Lung (tissue), 12 donors: ENCODE measurements around the gene STX1B. TPM values are rescaled to one million over a fixed set of nuclear protein-coding genes. Genes with fewer than 3 reads are reported as not detected.

Source experiments
- ATAC-seq: fragments of 200-7000 bp; cut with Tn5 transposase; one replicate; pipeline ENCODE4 v1.9.1; 2020; ENCODE audit warnings: moderate number of reproducible peaks; ENCODE audit not compliant: insufficient read depth, low FRiP score
- DNase-seq, 3 donors: peaks; one replicate each; pipeline ENCODE4 v3.0.0-alpha.2; 2013 to 2017
- H3K27ac ChIP-seq, 2 donors: one replicate each; pipeline ENCODE4 v1.5.1; 2013; ENCODE audit warnings: mild to moderate bottlenecking in 2 of 2, moderate library complexity in 2 of 2, control low read depth in 1 of 2, inconsistent platforms in 1 of 2, low read depth in 1 of 2, low read length in 1 of 2
- H3K27me3 ChIP-seq, 3 donors: one replicate each; pipeline ENCODE4 v1.5.1; 2013; ENCODE audit warnings: low read length in 2 of 3; ENCODE audit not compliant: control insufficient read depth in 3 of 3, insufficient read depth in 3 of 3
- H3K36me3 ChIP-seq, 4 donors: one replicate each; pipeline ENCODE4 v1.5.1; 2013; ENCODE audit warnings: low read length in 4 of 4, mild to moderate bottlenecking in 1 of 4, moderate library complexity in 1 of 4; ENCODE audit not compliant: control insufficient read depth in 4 of 4, insufficient read depth in 4 of 4
- H3K4me1 ChIP-seq, 5 donors: one replicate each; pipeline ENCODE4 v1.5.1; 2013; ENCODE audit warnings: low read length in 5 of 5, mild to moderate bottlenecking in 2 of 5, moderate library complexity in 1 of 5; ENCODE audit not compliant: control insufficient read depth in 5 of 5, insufficient read depth in 5 of 5
- H3K4me3 ChIP-seq: one replicate; pipeline ENCODE4 v1.5.1; 2013; ENCODE audit warnings: mild to moderate bottlenecking, control low read depth, moderate library complexity
- H3K9ac ChIP-seq, 2 donors: one replicate each; pipeline ENCODE4 v1.5.1; 2013; ENCODE audit warnings: low read length in 2 of 2, control low read depth in 1 of 2; ENCODE audit not compliant: insufficient read depth in 1 of 2
- H3K9me3 ChIP-seq, 4 donors: one replicate each; pipeline ENCODE4 v1.5.1; 2013; ENCODE audit warnings: low read length in 3 of 4, mild to moderate bottlenecking in 1 of 4, moderate library complexity in 1 of 4; ENCODE audit not compliant: control insufficient read depth in 4 of 4, insufficient read depth in 3 of 4
- WGBS, 2 donors: extraction: QIAGEN DNeasy Blood & Tissue Kit; methylation state at CpG; one replicate each; pipeline ENCODE4 v1.1.7; 2013; 5-methylcytosine and 5-hydroxymethylcytosine counted together
- polyA plus RNA-seq, 2 donors: library from polyadenylated mRNA; stranded (reverse); fragments of 200-250 nt; gene quantifications; one replicate each; pipeline ENCODE4 v1.2.1, GENCODE V29; 2013
- total RNA-seq, 2 donors: library from RNA; depleted of rRNA in 1 of 2; stranded (reverse); fragments of >200 nt in 1 of 2; gene quantifications; one replicate each; pipeline ENCODE4 v1.2.1, GENCODE V29; 2014 to 2021
- TF ChIP-seq, protein P1 (sequence below): IDR thresholded peaks from 2 replicates; pipeline ENCODE4 v1.5.1; 2012; ENCODE audit warnings: mild to moderate bottlenecking; ENCODE audit errors: control extremely low read depth, extremely low read depth
- donor health status: control.
- donor health status: control.
- donor health status: Bipolar disorder and iron deficiency.
- donor health status: healthy.
- donor health status: DM: yes; HTN: yes; CAD: no.

Gene STX1B
- total and polyA plus RNA-seq, 4 donors: 0.17 to 0.64 (median 0.41) TPM

DNA sequence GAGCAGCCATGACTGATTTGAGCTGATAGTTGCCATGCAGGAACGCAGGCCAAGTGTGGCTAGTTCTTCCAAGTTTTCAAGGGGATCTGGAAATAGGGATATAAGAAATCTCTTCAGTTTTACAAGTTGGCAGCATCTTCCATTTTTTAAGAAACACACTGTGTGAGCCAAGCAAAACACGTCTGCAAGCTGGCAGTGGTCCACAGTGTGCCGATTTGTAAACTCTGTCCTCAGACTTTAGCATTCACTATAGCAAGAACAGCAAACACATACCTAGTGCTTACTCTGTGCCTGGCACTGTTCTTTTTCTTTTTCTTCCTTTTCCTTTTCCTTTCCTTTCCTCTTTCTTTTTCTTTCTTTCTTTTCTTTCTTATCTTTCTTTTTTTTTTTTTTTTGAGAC lies 58.7 kb downstream of the STX1B start:
- TF ChIP-seq, protein P1, sequence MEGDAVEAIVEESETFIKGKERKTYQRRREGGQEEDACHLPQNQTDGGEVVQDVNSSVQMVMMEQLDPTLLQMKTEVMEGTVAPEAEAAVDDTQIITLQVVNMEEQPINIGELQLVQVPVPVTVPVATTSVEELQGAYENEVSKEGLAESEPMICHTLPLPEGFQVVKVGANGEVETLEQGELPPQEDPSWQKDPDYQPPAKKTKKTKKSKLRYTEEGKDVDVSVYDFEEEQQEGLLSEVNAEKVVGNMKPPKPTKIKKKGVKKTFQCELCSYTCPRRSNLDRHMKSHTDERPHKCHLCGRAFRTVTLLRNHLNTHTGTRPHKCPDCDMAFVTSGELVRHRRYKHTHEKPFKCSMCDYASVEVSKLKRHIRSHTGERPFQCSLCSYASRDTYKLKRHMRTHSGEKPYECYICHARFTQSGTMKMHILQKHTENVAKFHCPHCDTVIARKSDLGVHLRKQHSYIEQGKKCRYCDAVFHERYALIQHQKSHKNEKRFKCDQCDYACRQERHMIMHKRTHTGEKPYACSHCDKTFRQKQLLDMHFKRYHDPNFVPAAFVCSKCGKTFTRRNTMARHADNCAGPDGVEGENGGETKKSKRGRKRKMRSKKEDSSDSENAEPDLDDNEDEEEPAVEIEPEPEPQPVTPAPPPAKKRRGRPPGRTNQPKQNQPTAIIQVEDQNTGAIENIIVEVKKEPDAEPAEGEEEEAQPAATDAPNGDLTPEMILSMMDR: no peak
- Histone ChIP-seq H3K27me3 (no peaks in the 10 kb centered on the region), H3K4me1 (peaks cover 0 to 37% (median 13%) of the 10 kb centered on the region in 5 donors), H3K4me3 (no peak overlapping the region), H3K27ac (no peak overlapping the region), H3K36me3 (peaks cover 0 to 11% (median 0%) of the 10 kb centered on the region in 4 donors), H3K9ac (no peak overlapping the region), H3K9me3 (no peaks in the 10 kb centered on the region)
- ATAC-seq (no peak), DNase-seq (peak; percentile 56 to 93 (median 82))
- WGBS, 2 donors: 39 to 64% methylated on average over 3 of the region's 3 CpGs

DNA sequence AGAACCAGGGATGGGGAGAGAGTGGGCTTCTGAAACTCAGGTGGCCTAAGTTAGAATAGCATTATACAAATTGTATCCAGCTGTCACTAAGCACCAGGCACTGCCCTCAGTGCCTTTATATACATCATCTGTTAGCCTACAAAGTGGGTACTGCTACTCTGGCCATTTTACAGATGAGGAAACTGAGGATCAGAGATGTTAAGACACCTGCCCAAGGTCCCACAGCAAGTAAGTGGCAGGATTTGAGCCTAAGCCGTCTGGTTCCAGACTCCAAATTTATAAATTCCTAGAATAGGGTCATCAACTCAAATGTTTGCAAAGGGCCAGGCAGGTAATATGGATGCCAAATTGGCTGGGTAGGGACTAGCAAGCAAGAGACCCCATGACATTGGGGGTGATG lies 59.2 kb downstream of the STX1B start:
- TF ChIP-seq, protein P1: no peak

DNA sequence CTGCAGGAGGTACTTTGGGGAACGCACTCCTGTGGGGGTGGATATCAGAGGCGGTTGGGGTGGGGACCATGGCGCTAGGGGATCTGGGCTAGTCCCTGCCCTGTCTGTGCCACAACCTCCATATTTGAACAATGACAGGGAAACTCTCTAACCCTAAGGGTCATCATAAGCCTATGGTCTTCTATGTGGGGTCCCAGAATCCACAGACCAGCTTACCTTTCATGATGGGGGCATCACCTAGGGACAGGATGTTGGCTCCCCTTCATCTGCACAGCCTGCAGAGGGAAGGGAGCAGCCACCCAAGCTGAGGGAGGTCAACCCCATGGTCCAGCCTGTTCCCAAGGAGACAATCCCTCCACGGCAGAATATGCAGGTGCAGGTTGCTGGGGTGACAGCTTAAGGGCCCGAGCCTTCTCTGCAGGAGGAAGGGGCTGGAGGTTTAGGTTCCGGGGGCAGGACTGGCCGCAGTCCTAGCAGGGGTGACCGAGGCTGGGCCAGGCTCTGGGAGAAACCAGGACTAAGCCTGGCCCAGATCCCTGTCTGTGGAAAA lies 59.8 kb downstream of the STX1B start:
- WGBS, 2 donors: 66 to 77% methylated on average over 8 of the region's 8 CpGs
- peak overlapping the region in 1 of 2 donors; percentile 83 for H3K9ac ChIP-seq
- no peaks in the 10 kb centered on the region for H3K9me3 ChIP-seq
- TF ChIP-seq, protein P1: no peak
- H3K27me3 ChIP-seq: no peaks in the 10 kb centered on the region
- H3K36me3 ChIP-seq: peaks cover 0 to 14% (median 0%) of the 10 kb centered on the region in 4 donors
- H3K27ac ChIP-seq: peak overlapping the region in 1 of 2 donors; percentile 84
- H3K4me3 ChIP-seq: no peak overlapping the region
- H3K4me1 ChIP-seq: peaks cover 0 to 35% (median 13%) of the 10 kb centered on the region in 5 donors
- DNase-seq: no peak
- no peak for ATAC-seq

More for the DNA sequence above, 59.2 kb downstream of the STX1B start:
- no peak overlapping the region for H3K9ac ChIP-seq
- DNase-seq (no peak), ATAC-seq (no peak)
- H3K36me3 ChIP-seq: peaks cover 0 to 14% (median 0%) of the 10 kb centered on the region in 4 donors
- H3K27ac ChIP-seq: peak overlapping the region in 1 of 2 donors; percentile 15
- H3K9me3 ChIP-seq: no peaks in the 10 kb centered on the region
- H3K4me3 ChIP-seq: no peak overlapping the region
- 73 to 91% methylated on average over 1 of the region's 1 CpG for WGBS, 2 donors
- peaks cover 0 to 35% (median 13%) of the 10 kb centered on the region in 5 donors for H3K4me1 ChIP-seq
- H3K27me3 ChIP-seq: no peaks in the 10 kb centered on the region
